ENCODE results near the gene SLC25A36.

SLC25A36 gene

DNA sequence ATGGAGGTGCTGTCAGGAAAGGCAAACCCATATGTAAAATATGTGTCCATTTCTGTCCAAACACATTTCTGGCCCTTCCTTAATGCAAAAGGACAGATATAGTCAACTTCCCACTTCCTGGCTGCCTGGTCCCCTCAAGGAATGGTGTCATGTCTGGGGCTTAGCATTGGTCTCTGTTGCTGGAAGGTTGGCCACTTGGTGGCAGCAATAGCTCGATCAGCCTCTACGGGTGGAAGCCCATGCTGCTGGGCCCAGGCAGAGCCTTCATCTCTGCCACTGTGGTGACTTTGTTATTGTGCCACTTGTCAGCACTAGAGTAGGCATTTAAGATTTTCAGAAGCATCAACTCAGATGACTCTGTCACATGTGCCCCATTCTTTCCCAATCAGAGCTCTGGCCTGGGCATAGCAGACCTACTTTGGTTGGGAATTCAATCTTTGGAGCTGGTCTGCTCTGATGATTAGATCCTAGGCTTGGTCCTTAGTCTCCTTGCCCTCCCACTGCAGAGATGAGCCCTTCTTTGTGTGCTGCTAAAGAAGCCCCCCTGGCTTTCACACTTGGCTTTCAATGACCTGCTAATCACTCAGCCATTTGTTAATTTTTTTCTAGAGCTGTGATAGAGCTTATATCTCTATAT lies 58.5 kb downstream of the SLC25A36 start:
- peak; percentile 37 to 48 for DNase-seq

DNA sequence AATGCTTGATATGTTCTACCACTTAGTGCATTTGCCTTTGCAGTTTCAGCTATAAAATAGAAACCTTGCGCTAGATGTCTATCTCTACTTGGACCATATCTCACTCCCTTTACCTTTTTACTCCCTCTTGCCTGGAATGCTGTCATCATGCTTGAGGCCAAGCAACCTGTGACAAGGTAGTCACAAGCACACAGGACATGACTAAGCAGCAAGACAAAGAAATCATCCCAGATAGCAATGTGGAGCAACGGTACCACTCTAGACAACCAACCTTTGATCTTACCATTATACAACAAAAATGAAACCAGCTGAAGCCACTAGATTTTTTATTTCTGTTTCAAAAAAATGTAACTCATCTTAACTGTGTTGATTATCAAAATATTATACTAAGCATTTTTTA lies 59.0 kb downstream of the SLC25A36 start:
- DNase-seq: no peak

DNA sequence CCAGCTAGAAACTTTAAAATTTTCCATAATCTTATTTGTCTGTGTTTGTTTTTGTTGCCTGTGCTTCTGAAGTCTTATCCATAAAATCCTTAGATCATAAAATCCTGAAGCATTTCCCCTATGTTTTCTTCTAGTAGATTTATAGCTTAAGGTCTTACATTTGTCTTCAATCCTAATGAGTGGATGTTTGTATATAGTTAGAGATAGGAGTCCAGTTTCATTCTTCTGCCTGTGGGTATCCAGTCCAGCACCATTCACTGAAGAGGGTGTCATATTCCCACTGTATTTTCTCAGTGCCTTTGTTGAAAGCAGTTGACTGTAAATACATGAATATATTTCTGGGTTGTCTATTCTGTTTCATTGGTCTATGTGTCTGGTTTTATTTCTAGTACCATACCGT lies 64.7 kb downstream of the SLC25A36 start:
- DNase-seq: no peak

DNA sequence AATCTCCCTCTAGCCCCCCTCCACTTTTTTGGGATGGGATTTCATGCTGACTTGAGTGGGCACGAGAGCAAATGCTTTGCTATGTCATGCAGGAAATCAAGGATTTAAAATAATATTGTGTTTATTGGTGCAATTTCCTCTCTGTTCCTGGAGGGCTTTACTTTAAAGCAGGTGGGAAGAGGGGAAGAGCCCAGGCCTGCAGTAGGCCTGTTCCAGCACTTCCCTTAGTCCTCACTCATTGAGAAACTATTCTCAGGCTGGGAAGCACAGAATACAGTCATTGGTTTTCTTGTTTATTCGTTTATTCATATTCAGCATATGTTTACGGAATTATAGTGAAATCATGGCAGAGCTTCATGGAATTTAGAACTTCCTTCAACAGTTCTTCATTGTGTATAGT lies 67.9 kb downstream of the SLC25A36 start:
- no peak for DNase-seq

DNA sequence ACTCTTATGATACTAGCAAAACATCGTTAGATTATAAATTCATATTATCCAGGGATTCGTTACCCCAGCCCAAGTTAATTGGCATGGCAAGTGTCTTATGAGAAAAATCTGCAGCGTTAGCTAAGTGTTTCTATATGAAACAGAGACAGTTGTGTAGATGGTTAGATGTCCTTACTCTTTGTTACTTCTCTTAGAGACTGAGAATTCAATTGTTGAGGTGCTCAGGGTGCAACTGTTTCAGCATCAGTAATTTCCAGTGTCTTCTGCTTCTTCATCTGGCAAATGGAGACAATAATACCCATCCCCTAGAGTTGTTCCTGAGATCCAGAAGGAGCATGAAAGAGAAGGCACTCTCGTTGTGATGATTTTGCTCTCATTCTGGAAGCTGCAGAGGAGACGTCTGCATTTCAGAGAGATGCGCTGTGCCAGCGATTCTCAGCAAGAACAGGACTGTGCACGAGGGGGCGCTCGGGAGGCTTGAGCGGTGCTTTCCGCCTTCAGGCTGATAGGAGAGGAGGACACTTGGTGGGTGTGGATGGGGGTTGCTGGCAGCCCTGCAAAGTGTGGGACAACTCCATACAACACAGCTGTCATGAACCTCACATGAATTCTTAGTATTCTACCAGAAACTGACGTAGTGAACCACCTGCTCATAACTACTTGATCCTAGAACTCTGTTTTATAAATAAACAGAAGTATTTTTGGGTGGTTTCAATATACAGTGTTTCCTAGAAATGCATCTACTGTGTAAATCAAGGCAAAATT lies 69.8 kb downstream of the SLC25A36 start:
- DNase-seq: peak; percentile 58 to 62

DNA sequence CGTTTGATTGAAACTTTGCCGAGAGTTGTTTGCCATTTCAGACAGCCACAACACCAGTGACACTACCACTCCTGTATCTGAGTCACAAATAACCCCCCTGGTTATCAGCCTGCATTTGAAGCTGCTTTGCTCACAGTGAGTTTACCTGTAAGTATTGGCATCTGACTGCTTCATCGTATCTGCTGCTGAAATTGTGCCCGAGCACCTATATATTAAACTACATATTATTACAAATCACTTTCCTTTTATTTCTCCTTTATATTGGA lies 70.3 kb downstream of the SLC25A36 start:
- no peak for DNase-seq

DNA sequence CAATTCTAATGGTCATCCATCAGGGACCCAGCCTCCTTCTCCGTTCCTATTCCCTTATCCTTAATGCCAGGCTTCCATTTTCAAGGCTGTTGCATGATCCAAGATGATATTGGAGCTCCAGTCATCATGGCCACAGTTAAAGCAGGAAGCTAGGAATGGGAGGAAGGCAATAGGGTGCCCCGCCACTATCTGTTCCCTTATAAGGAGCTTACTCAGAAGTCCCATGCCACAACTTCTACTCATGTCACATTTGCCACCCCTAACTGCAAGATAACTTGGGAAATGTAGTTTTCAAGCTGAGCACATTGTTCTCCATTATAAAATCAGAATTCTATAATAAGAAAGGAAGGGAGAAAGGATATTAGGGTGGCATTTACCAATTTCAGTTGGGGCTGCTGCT lies 70.9 kb downstream of the SLC25A36 start:
- DNase-seq: no peak

DNA sequence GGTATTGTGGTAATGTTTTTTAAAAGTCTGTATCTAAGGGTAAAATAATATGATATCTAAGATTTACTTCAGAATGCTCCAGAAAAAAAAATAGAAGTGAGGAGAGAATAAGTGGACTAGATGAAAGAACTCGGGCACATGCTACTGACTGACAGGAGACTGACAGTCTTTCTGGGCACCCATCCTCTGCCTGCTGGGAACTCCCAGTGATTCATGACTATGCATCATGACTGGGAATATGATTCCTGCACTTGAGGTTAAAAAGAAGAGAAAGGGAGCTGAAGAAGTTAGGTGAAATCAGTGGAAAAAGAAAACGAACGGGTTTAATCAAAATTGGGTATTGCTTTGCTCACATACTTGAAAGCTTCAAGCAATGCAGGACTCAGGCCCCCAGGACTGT lies 73.8 kb downstream of the SLC25A36 start:
- no peak for DNase-seq

DNA sequence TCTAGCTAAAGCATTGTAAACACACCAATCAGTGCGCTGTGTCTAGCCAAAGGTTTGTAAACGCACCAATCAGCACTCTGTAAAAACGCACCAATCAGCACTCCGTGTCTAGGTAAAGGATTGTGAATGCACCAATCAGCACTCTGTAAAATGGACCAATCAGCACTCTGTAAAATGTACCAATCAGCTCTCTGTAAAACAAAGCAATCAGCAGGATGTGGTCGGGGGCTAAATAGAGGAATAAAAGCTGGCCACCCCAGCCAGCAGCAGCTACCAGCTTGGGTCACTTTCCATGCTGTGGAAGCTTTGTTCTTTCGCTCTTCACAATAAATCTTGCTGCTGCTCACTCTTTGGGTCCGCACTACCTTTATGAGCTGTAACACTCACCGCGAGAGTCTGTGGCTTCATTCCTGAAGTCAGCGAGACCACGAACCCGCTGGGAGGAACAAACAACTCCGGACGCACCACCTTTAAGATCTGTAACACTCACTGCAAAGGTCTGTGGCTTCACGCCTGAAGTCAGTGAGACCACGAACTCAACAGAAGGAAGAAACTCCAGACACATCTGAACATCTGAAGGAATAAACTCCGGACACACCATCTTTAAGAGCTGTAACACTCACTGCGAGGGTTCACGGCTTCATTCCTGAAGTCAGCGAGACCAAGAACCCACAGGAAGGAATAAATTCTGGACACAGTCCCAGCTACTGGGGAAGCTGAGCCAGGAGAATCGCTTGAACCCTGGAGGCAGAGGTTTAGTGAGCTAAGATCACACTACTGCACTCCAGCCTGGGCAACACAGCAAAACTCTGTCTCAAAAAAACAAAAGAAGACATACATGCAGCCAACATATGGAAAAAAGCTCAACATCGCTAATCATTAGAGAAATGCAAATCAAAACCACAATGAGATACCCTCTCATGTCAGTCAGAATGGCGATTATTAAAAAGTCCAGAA lies 76.0 kb downstream of the SLC25A36 start:
- peak; percentile 11 to 23 for DNase-seq

DNA sequence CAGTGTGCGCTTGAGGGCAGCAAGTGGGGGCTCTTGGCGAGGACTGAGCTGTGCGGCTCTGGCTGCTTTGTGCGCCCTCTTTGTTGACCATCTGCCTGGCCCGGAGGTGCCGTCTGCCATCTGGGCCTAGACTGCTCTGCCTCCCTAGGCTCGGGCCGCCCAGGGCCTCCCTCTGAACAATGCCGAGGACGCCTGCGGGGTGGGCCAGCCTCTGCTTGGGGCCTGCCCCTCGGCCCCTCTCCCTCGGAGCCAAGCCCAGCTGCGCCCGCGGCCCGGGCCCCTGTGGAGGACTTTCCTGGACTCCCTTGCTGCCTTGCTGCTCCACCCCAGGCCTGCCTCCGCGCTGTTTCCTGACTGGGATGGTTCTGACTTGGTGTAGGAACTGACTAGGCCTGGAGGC lies 77.6 kb downstream of the SLC25A36 start:
- DNase-seq: no peak

DNA sequence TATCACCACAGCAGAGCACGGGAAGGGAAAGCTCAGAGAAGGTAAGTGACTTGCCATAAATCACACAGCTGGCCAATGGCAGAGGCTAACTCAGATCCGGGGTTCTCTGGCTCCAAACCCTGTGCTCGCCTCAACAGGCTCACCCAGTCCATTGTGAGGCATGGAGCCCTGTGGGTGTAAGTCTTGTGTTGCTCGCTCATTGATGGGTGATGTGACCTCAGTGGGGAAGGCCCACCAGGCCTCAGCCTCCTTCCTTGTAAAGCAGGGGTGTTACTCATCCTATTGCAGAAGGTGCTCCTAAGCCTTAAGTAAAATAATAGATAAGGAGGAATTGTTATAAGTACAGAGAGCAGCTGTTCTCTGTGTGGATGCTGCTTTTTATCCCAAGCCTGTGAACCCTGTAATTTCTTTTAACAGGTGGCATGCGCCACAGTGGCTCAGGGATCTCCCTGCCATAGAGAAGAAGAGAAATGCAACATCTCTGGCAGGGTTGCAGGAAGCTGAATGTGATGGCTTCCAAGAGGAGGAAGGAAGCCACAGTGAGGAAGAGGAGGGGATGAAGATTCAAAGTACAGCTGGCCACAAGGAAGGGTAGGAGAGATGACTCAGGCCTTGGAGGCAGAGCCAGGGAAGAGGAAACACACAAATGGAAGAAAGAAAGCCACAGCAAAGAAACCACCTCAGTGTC lies 78.7 kb downstream of the SLC25A36 start:
- DNase-seq: no peak

DNA sequence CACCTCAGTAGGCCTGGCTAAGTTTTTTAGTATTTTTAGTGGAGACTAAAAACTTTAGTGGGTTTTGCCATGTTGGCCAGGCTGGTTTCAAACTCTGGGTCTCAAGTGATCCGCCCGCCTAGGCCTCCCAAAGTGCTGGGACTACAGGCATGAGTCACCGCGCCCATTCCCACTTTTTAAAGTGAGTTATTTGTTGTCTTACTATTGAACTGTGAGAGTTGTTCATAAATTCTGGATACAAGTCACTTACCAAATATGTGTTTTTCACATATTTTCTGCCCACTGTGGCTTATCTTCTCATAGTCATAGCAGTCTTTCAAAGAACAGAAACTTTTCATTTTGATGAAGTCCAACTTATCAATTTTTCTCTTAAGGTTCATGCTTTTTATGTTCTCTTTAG lies 79.6 kb downstream of the SLC25A36 start:
- DNase-seq: no peak
